H1 (cell line): ENCODE data around the gene PLEKHG5. TPM values are rescaled to one million over a fixed set of nuclear protein-coding genes. Genes with fewer than 3 reads are reported as not detected.

Source experiments
- CTCF ChIA-PET: fragments of 300-600 bp; sonication (Branson Sonifier 250); formaldehyde crosslinking; loops from one replicate; lab custom pipeline; 2021; ENCODE audit not compliant: partially characterized antibody; lab: Charles Lee
- POLR2A ChIA-PET: fragments of 300-600 bp; sonication (Branson Sonifier 250); formaldehyde crosslinking; loops from one replicate; lab custom pipeline; 2021; ENCODE audit warnings: inconsistent platforms; ENCODE audit not compliant: partially characterized antibody; lab: Charles Lee
- DNase-seq, 2 experiments: peaks; one replicate each; pipeline versions ENCODE4 v3.0.0 to v3.0.0-alpha.2; 2010 to 2022; ENCODE audit warnings: low spot score in 2 of 2, low read depth in 1 of 2, mixed read lengths in 1 of 2
- FAIRE-seq: peaks from 2 replicates; lab custom pipeline; 2011; peaks lifted over from hg19 to GRCh38; lab: Jason Lieb, UNC
- H2AFZ ChIP-seq: 2 replicates; pipeline ENCODE4 v1.8.1; 2012; ENCODE audit warnings: low read length, inconsistent platforms
- H2AK5ac ChIP-seq: 2 replicates; pipeline ENCODE4 v1.6.1; 2013; ENCODE audit warnings: low read depth, low read length
- H2BK120ac ChIP-seq: replicated peaks from 2 replicates; pipeline ENCODE3; 2013; ENCODE audit warnings: low read depth, low read length, inconsistent platforms
- H2BK12ac ChIP-seq: 2 replicates; pipeline ENCODE4 v1.6.1; 2013; ENCODE audit warnings: low read depth, low read length
- H2BK15ac ChIP-seq: 2 replicates; pipeline ENCODE4 v1.6.1; 2013; ENCODE audit warnings: low read length
- H2BK20ac ChIP-seq: 2 replicates; pipeline ENCODE4 v1.6.1; 2013; ENCODE audit warnings: low read length
- H2BK5ac ChIP-seq: 2 replicates; pipeline ENCODE4 v1.6.1; 2013; ENCODE audit warnings: low read depth, low read length
- H3K14ac ChIP-seq: 2 replicates; pipeline ENCODE4 v1.6.1; 2013; ENCODE audit warnings: inconsistent platforms; ENCODE audit not compliant: insufficient read length
- H3K18ac ChIP-seq: 2 replicates; pipeline ENCODE4 v1.6.1; 2013; ENCODE audit warnings: low read length; ENCODE audit errors: extremely low read depth
- H3K23ac ChIP-seq: 2 replicates; pipeline ENCODE4 v1.6.1; 2013; ENCODE audit warnings: inconsistent platforms; ENCODE audit not compliant: insufficient read length
- H3K23me2 ChIP-seq: 2 replicates; pipeline ENCODE4 v1.6.1; 2013; ENCODE audit warnings: low read depth, low read length
- H3K27ac ChIP-seq: 2 replicates; pipeline ENCODE4 v1.6.1; 2011; ENCODE audit warnings: low read depth, low read length, inconsistent platforms
- H3K27me3 ChIP-seq, 4 experiments: replicated peaks in 1 of 4; 1 replicate in 1 of 4; 2 replicates in 3 of 4; pipeline versions ENCODE4 v1.6.1 to v1.8.1; 2011 to 2013; ENCODE audit warnings: low read length in 3 of 4, mild to moderate bottlenecking in 3 of 4, inconsistent platforms in 2 of 4, mixed read lengths in 2 of 4, moderate library complexity in 1 of 4; ENCODE audit not compliant: control insufficient read depth in 3 of 4, insufficient read depth in 3 of 4; ENCODE audit errors: extremely low read depth in 1 of 4
- H3K36me3 ChIP-seq, 4 experiments: 2 replicates each; pipeline versions ENCODE4 v1.6.1 to v1.8.1; 2011 to 2013; ENCODE audit warnings: mild to moderate bottlenecking in 4 of 4, low read length in 3 of 4, moderate library complexity in 2 of 4, control low read depth in 1 of 4, inconsistent platforms in 1 of 4; ENCODE audit not compliant: insufficient read depth in 4 of 4, control insufficient read depth in 2 of 4
- H3K4ac ChIP-seq: replicated peaks from 2 replicates; pipeline ENCODE3; 2013; ENCODE audit warnings: low read length, low read depth, mixed read lengths, inconsistent platforms; ENCODE audit not compliant: insufficient read length
- H3K4me1 ChIP-seq, 4 experiments: replicated peaks in 1 of 4; 1 replicate in 1 of 4; 2 replicates in 3 of 4; pipeline versions ENCODE4 v1.6.1 to v1.8.1; 2011 to 2013; ENCODE audit warnings: low read length in 3 of 4, inconsistent platforms in 2 of 4, mixed read lengths in 1 of 4; ENCODE audit not compliant: insufficient read depth in 4 of 4, control insufficient read depth in 3 of 4
- H3K4me2 ChIP-seq, 2 experiments: 2 replicates each; pipeline versions ENCODE4 v1.6.1 to v1.8.1; 2011 to 2013; ENCODE audit warnings: low read depth in 2 of 2, low read length in 2 of 2, control low read depth in 1 of 2, inconsistent platforms in 1 of 2, mild to moderate bottlenecking in 1 of 2; ENCODE audit not compliant: insufficient read depth in 1 of 2
- H3K4me3 ChIP-seq, 4 experiments: fragments of 200-600, 300-600 bp in 1 of 4; sonication (generic), shearing (Covaris generic), sonication (Bioruptor Twin) in 1 of 4; 2 replicates each; pipeline versions ENCODE4 v1.5.1 to v1.8.1; 2011 to 2016; ENCODE audit warnings: low read length in 4 of 4, low read depth in 3 of 4, control low read depth in 2 of 4, inconsistent platforms in 2 of 4, mild to moderate bottlenecking in 2 of 4, mixed read lengths in 1 of 4, moderate library complexity in 1 of 4; ENCODE audit not compliant: insufficient read depth in 2 of 4; ENCODE audit errors: extremely low read depth in 1 of 4
- H3K56ac ChIP-seq: replicated peaks from 2 replicates; pipeline ENCODE3; 2013; ENCODE audit warnings: low read depth, mild to moderate bottlenecking, mixed read lengths, low read length, inconsistent platforms; ENCODE audit not compliant: insufficient read length
- H3K79me1 ChIP-seq: 2 replicates; pipeline ENCODE4 v1.6.1; 2013; ENCODE audit warnings: low read depth, low read length, control low read depth
- H3K79me2 ChIP-seq, 2 experiments: 2 replicates each; pipeline versions ENCODE4 v1.6.1 to v1.8.1; 2012 to 2013; ENCODE audit warnings: low read length in 2 of 2, mild to moderate bottlenecking in 2 of 2, inconsistent platforms in 1 of 2; ENCODE audit not compliant: insufficient read depth in 2 of 2, control insufficient read depth in 1 of 2
- H3K9ac ChIP-seq, 4 experiments: replicated peaks in 1 of 4; 1 replicate in 1 of 4; 2 replicates in 3 of 4; pipeline versions ENCODE4 v1.6.1 to v1.8.1; 2011 to 2013; ENCODE audit warnings: low read depth in 3 of 4, low read length in 3 of 4, control low read depth in 2 of 4, mild to moderate bottlenecking in 2 of 4, moderate library complexity in 2 of 4, inconsistent platforms in 1 of 4; ENCODE audit errors: extremely low read depth in 1 of 4
- H3K9me3 ChIP-seq, 2 experiments: 2 replicates each; pipeline versions ENCODE4 v1.6.1 to v1.8.1; 2012 to 2013; ENCODE audit warnings: mild to moderate bottlenecking in 2 of 2, moderate library complexity in 2 of 2, control low read depth in 1 of 2, inconsistent platforms in 1 of 2, low read depth in 1 of 2, low read length in 1 of 2, mixed read lengths in 1 of 2; ENCODE audit not compliant: insufficient read depth in 2 of 2
- H4K20me1 ChIP-seq, 2 experiments: replicated peaks in 1 of 2; 2 replicates each; pipeline versions ENCODE3 to v1.8.1; 2011 to 2013; ENCODE audit warnings: inconsistent platforms in 2 of 2, low read length in 2 of 2, mild to moderate bottlenecking in 1 of 2; ENCODE audit not compliant: insufficient read depth in 2 of 2, control insufficient read depth in 1 of 2
- H4K5ac ChIP-seq: 2 replicates; pipeline ENCODE4 v1.6.1; 2013; ENCODE audit warnings: low read length, low read depth, mixed read lengths, inconsistent platforms; ENCODE audit not compliant: insufficient read length
- H4K8ac ChIP-seq: 2 replicates; pipeline ENCODE4 v1.8.0; 2013; ENCODE audit warnings: mild to moderate bottlenecking, moderate library complexity, low read length, inconsistent platforms; ENCODE audit not compliant: insufficient read depth; ENCODE audit errors: extremely low read depth
- H4K91ac ChIP-seq: replicated peaks from 2 replicates; pipeline ENCODE3; 2013; ENCODE audit warnings: low read length, mixed read lengths, inconsistent platforms; ENCODE audit not compliant: insufficient read length
- EGR1 ChIP-seq: IDR thresholded peaks from 2 replicates; pipeline ENCODE4 v1.6.1; 2011; ENCODE audit warnings: low read depth, low read length, borderline replicate concordance
- FOSL1 ChIP-seq: IDR thresholded peaks from 2 replicates; pipeline ENCODE4 v1.6.1; 2011; ENCODE audit warnings: mild to moderate bottlenecking, low read depth, low read length, moderate library complexity; ENCODE audit not compliant: insufficient read depth
- GTF2F1 ChIP-seq: IDR thresholded peaks from 2 replicates; pipeline ENCODE4 v1.6.1; 2012; ENCODE audit warnings: low read depth, low read length, improper control_type of control experiment, borderline replicate concordance
- KDM5A ChIP-seq: fragments of 200-600 bp; IDR thresholded peaks from 2 replicates; pipeline ENCODE4 v1.7.1; 2012; ENCODE audit warnings: mild to moderate bottlenecking, low read length, inconsistent platforms, mixed read lengths
- PHF8 ChIP-seq: fragments of 200-600 bp; sonication (generic); conservative IDR thresholded peaks from 2 replicates; pipeline ENCODE4 v1.7.1; 2012; ENCODE audit warnings: low read depth, mild to moderate bottlenecking, inconsistent platforms, low read length, moderate library complexity
- POLR2A ChIP-seq, 2 experiments: IDR thresholded peaks; 1 replicate in 1 of 2; 2 replicates in 1 of 2; pipeline ENCODE4 v1.6.1; 2011; ENCODE audit warnings: low read depth in 2 of 2, low read length in 2 of 2, mild to moderate bottlenecking in 2 of 2; ENCODE audit errors: control extremely low read depth in 1 of 2
- POU5F1 ChIP-seq: IDR thresholded peaks from 2 replicates; pipeline ENCODE4 v1.6.1; 2011; ENCODE audit warnings: low read depth, mild to moderate bottlenecking, low read length, moderate library complexity
- SAP30 ChIP-seq: fragments of 300-600 bp; sonication (generic); IDR thresholded peaks from 2 replicates; pipeline ENCODE4 v1.7.1; 2012; ENCODE audit warnings: low read length, moderate library complexity, mild to moderate bottlenecking, inconsistent platforms; ENCODE audit not compliant: insufficient read depth, insufficient replicate concordance
- SIX5 ChIP-seq: IDR thresholded peaks from 2 replicates; pipeline ENCODE4 v1.6.1; 2011; ENCODE audit warnings: mild to moderate bottlenecking, low read depth, low read length
- SP2 ChIP-seq: IDR thresholded peaks from 2 replicates; pipeline ENCODE4 v1.6.1; 2012; ENCODE audit warnings: mild to moderate bottlenecking, low read length, inconsistent platforms
- TCF12 ChIP-seq: IDR thresholded peaks from 2 replicates; pipeline ENCODE4 v1.6.1; 2011; ENCODE audit warnings: low read depth, mild to moderate bottlenecking, low read length
- YY1 ChIP-seq: IDR thresholded peaks from 2 replicates; pipeline ENCODE4 v1.6.1; 2011; ENCODE audit warnings: low read depth, mild to moderate bottlenecking, low read length
- WGBS, 2 experiments: shearing (Covaris generic) in 1 of 2; methylation state at CpG; one replicate each; pipeline versions ENCODE4 v1.1.6 to v1.1.7; 2013 to 2015; ENCODE audit warnings: low lambda C conversion rate in 2 of 2, mixed read lengths in 2 of 2, inconsistent platforms in 1 of 2, low coverage in 1 of 2, missing lambda C conversion rate in 1 of 2; ENCODE audit not compliant: insufficient replicate concordance in 2 of 2, insufficient coverage in 1 of 2, insufficient read length in 1 of 2; ENCODE audit errors: extremely low coverage in 1 of 2, missing lambda C conversion rate in 1 of 2; 5-methylcytosine and 5-hydroxymethylcytosine counted together
- polyA plus RNA-seq, 7 experiments: library from polyadenylated mRNA; depleted of rRNA in 3 of 7; stranded (reverse) in 5 of 7; unstranded in 2 of 7; fragments of >200 nt in 5 of 7; fragments of 200-250 nt in 2 of 7; gene quantifications; 1 replicate in 5 of 7; 2 replicates in 1 of 7; 4 replicates in 1 of 7; pipeline versions ENCODE4 v1.2.1 to v1.2.3, GENCODE V29; 2011 to 2013; ENCODE audit warnings: missing spikeins in 2 of 7, mixed read lengths in 2 of 7
- total RNA-seq: library from RNA; stranded (reverse); fragmentation: NEBNext Ultra II Directional; extraction: Animal tissue kit (Norgen Biotek cat#: 25700); gene quantifications from 2 replicates; pipeline ENCODE4 v1.2.1, GENCODE V29; 2021

Gene PLEKHG5
- total and polyA plus RNA-seq, 2 of the 8 experiments (the other 6 are each of a cell fraction or from before 2014, with no cell fraction given), result 10.4 to 13.8 TPM

- Histone ChIP-seq H2AK5ac (no peak overlapping the region), H3K79me2 (no peaks in the 10 kb centered on the region), H2AFZ (no peak overlapping the region), H3K14ac (no peak overlapping the region), H3K27ac (no peak overlapping the region), H2BK20ac (no peak overlapping the region), H3K9me3 (no peaks in the 10 kb centered on the region), H3K56ac (no peak overlapping the region), H3K27me3 (peaks cover 0 to 16% (median 9%) of the 10 kb centered on the region in 4 experiments; a peak in 3 of 7 replicates), H3K23me2 (peaks cover 4% of the 10 kb centered on the region; the same call in 1 of the 2 replicates), H4K8ac (peak overlapping the region; percentile 63; the same call in 1 of the 2 replicates), H3K36me3 (no peaks in the 10 kb centered on the region), H2BK120ac (no peak overlapping the region), H4K5ac (no peak overlapping the region), H3K4me3 (no peak overlapping the region), H3K18ac (no peak overlapping the region), H3K9ac (no peak overlapping the region), H2BK5ac (0 out of 2 replicates have a peak overlapping the region, but pooled peaks have one; percentile 35), H4K20me1 (peaks cover 0 to 4% of the 10 kb centered on the region in 2 experiments), H3K4me2 (no peak overlapping the region), H2BK15ac (no peak overlapping the region), H3K79me1 (no peaks in the 10 kb centered on the region; the same call in 1 of the 2 replicates), H4K91ac (no peak overlapping the region), H3K23ac (no peak overlapping the region), H2BK12ac (no peak overlapping the region), H3K4me1 (peaks cover 0 to 4% (median 0%) of the 10 kb centered on the region in 4 experiments; a peak in 2 of 7 replicates), H3K4ac (no peak overlapping the region)
- no peak for FAIRE-seq
- CTCF ChIA-PET, result interaction anchor here (0.7 to 10.2 kb wide), 9 partner anchors 10 to 64 kb away, joined by 3 to 107 read pairs (median 5); partner anchors contain the start of gene PLEKHG5
- no peak for DNase-seq
- POLR2A ChIA-PET, result interaction anchor here (1.3 to 3.0 kb wide), 4 partner anchors 11 to 20 kb away, joined by 6 to 8 read pairs (median 6); partner anchors contain the start of gene PLEKHG5
- 93% methylated on average over 30 of the region's 31 CpGs; no CpG with 5 or more reads in 1 of the 2 experiments for WGBS, 2 experiments
- TF ChIP-seq TCF12 (no peak), SAP30 (no peak), SP2 (no peak), POLR2A (IDR thresholded peaks at IDR 0.05; ENCODE audit: control extremely low read depth in 1 of 2, low read depth in 2 of 2, low read length in 2 of 2) (no peak), SIX5 (no peak), YY1 (no peak), GTF2F1 (no peak), KDM5A (no peak), FOSL1 (no peak), POU5F1 (no peak), EGR1 (no peak), PHF8 (no peak)
These were observed 10.8 kb upstream of the PLEKHG5 start for GRCh38 chr1:6502000-6502891.
